HG03565 (cell line): Measurements from ENCODE around the gene FAM136A.
"Not testable (repeated sequence)": the region's sequence is repeated elsewhere in the genome, so short reads cannot be mapped to it uniquely, and the experiment has no call there.

Experiments used
- ATAC-seq: cut with Tn5 transposase; IDR thresholded peaks from one replicate; pipeline ENCODE4 v1.9.1; 2021; ENCODE audit warnings: mild to moderate bottlenecking, moderate library complexity; ENCODE audit not compliant: unreplicated experiment

The FAM136A gene

DNA sequence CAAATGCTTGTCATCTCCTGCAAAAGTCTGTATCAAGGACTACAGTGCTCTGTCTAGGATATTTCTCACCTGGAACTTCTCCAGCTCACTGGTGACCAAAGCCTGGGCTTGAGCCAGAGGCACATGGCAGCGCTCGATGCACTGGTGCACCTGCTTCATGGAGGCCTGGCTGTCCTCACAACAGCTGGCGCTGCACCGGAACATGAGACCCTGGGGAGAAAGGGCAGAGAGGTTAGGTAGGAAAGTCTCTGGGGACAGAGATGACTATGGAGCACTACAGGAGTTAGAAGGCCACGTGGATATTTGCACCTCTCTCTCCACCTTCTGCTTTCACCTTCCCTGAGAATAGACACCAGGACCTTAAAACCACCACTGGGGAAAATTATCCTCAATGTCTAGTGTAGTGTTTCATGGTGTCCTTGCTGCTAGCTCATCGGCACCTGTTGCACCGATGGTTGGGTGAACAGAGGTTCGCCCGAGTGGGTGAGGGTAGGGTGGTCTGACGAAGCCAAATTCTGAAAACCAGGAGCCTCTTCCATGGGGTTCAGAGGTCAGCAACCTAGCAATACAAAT lies 1.0 kb downstream of the FAM136A start:
- peak; percentile 20 for ATAC-seq

- ATAC-seq: not testable (repeated sequence)
These were observed 4.0 kb downstream of the FAM136A start for GRCh38 chr2:70297828-70298227.

DNA sequence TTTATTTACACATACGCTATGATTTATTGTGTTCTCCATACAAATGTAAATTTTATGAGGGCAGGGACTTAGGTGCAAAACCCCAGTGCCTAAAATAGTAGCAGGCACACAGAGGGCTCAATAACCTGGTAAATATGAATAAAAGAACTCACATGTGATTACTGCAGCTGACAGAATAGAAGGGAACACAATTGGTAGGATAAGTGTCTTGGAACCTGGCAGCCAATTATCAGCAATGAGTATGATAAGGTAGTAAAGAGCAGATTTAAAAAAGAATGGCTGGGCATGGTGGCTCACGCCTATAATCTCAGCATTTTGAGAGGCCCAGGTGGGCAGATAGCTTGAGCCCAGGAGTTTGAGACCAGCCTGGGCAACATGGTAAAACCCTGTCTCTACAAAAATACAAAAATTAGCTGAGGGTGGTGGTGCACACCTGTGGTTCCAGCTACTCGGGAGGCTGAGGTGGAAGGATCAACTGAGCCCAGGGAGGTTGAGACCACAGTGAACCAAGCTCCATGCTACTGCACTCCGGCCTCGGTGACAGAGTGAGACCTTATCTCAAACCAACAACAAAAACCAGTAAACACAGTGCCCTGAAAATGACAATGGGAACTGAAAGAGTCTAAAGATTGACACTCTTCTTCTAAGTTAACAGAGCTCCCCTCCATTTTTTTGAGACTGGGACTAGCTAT lies 18.2 kb downstream of the FAM136A start:
- ATAC-seq: no peak

DNA sequence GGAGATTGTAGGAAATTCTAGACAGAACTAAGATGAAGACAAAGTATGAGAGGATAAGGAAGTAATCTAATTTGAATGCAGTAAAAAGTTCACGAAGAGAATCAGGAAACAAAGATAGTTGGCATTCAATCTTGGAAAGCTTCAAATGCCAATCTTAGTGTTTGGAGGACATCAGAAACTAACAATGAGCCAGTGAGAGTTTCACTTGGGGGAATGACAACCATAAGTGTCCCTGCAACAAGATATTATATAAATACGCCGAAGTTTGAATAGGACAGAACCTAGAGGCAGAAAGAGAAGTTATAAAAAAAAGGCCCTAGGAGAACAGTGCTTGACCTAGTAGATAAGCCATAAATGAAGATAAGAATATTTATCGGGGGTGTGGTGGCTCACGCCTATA lies 19.4 kb downstream of the FAM136A start:
- no peak for ATAC-seq

DNA sequence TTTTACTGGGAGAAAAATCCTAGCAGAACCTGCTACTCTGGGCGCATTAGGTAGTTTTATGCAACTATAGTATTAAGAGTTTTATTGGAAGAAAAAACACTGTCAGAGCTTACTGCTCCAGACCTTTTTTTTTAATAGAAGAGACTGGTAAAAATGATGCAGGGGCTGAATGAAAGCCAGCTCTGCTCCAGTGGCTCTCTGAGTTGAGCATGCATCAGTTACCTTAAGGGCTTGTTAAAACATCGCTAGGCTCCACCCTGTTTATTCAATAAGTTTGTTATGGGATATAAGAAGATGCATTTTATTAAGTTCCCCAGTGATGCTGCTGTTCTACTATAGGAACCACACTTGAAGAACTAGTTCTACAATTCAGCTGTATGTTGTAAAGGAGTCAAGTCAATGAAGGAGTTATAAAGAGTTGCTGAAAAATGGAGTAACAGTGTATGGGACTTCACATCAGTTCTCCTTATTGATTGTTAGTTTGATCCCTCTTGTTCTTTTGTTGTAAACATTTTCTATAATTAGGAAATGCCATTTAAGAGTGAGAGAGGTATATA lies 21.5 kb downstream of the FAM136A start:
- ATAC-seq: no peak

DNA sequence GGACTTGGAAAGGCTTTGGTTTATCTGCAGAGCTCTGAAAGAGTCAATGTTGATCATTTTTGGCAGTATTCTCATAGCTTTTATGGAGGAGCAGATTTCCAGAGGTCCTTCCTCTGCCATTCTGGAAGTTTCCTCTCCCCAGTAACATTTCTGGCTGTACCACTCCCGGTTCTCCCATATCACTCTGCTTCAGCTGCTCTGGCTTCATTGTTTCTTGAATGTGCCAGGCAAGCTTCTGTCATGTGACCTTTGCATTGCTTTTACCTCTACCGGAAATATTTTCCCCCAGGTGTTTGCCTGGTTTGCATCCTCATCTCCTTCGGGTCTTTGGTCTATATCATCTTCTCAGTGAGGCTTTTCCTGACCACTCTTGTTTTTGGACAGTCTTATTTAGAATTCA lies 31.5 kb downstream of the FAM136A start:
- ATAC-seq: no peak

DNA sequence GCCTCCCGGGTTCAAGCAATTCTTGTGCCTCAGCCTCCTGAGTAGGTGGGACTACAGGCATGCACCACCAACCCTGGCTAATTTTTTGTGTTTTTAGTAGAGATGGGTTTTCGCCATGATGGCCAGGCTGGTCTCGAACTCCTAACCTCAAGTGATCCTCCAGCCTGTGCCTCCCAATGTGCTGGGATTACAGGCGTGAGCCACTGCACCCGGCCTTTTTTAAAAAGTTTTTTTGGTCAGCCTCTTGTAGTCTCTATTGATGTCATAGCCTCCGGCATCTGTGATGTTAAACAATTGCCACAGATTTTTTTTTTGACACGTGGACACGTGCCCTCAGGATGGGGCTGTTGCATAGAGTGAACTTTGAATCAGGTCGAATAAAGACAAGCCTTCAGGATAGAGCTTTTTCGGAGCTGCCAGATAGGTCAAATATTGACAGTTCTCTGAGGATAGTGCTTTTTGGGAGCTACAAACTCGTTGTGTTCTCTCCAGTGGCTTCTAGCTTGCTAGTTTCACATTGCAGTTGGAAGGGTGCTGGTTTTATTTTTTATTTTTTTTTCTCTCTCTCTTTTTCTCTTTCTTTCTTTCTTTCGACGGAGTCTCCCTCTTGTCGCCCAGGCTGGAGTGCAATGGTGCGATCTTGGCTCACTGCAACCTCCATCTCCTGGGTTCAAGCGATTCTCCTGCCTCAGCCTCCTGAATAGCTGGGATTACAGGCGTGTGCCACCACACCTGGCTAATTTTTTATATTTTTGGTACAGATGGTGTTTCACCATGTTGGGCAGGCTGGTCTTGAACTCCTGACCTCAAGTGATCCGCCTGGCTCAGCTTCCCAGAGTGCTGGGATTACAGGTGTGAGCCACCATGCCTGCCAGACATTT lies 32.2 kb downstream of the FAM136A start:
- not testable (repeated sequence) for ATAC-seq

DNA sequence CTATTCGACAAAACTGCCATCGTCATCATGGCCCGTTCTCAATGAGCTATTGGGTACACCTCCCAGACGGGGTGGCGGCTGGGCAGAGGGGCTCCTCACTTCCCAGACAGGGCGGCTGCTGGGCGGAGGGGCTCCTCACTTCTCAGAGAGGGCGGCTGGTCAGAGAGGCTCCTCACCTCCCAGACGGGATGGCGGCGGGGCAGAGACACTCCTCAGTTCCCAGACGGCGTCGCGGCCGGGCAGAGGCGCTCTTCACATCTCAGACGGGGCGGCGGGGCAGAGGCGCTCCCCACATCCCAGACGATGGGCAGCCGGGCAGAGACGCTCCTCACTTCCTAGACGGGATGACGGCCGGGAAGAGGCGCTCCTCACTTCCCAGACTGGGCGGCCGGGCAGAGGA lies 34.9 kb downstream of the FAM136A start:
- not testable (repeated sequence) for ATAC-seq

DNA sequence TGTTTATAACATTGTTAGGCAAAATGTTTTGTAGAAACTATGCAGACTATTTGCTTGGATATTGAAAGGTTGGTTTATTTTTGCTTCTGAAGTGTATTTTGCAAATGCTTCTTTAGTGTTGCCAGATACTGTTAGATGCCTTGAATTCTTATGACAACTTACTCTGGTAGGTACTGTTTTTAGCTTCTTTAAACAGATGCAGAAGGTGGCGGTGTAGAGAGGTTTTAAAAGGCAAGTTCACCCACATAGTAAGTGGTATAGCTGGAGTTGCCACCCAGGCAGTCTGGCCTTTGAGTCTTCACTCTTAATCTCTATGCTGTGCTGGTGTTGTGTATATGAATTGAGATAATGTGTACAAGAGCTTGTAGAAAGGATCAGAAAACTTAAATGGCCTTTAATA lies 40.4 kb downstream of the FAM136A start:
- ATAC-seq: no peak

GRCh38 chr2:70258532-70258875 lies 43.4 kb downstream of the FAM136A start:
- ATAC-seq: no peak

DNA sequence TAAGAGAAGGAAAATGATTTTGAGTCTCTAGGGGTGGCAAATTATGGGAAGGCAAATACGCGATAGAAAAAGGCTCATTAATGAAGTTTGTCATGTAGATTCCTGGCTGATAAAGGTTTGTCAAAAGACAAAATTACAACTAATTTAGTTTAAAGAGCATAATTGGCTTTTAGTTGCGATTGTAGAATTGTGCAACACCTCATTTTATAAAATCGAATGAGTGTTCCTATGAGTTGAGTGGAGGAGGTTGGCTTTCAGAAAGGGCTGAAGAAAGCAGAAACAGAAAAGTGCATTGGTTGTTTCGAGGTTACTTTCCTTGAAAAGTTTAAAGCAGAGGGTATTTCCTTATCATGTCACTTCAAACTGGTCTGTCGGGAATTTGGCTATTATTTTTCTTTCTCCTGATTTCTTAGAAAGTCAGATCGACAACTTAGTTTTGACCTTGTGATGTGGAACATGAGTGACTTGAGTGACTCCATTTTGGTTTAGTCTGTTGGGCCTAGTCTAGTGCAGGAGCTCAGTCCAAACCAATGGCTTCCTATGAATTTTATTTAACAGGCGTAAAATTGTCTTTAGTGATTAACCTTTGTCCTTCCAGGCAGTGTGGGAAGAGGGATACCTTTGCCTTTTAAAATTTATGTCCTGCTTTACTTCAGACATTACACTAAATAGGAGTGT lies 46.1 kb downstream of the FAM136A start:
- no peak for ATAC-seq

- ATAC-seq: no peak
These were observed 51.4 kb downstream of the FAM136A start for GRCh38 chr2:70250434-70250833.

GRCh38 chr2:70248181-70248847 lies 53.6 kb downstream of the FAM136A start, which contains the start of gene TIA1:
Gene TIA1, minus strand, starts transcription at chr2:70248628. Its CDS starts 198 bp downstream, at chr2:70248430.
- peak; percentile 94 for ATAC-seq

DNA sequence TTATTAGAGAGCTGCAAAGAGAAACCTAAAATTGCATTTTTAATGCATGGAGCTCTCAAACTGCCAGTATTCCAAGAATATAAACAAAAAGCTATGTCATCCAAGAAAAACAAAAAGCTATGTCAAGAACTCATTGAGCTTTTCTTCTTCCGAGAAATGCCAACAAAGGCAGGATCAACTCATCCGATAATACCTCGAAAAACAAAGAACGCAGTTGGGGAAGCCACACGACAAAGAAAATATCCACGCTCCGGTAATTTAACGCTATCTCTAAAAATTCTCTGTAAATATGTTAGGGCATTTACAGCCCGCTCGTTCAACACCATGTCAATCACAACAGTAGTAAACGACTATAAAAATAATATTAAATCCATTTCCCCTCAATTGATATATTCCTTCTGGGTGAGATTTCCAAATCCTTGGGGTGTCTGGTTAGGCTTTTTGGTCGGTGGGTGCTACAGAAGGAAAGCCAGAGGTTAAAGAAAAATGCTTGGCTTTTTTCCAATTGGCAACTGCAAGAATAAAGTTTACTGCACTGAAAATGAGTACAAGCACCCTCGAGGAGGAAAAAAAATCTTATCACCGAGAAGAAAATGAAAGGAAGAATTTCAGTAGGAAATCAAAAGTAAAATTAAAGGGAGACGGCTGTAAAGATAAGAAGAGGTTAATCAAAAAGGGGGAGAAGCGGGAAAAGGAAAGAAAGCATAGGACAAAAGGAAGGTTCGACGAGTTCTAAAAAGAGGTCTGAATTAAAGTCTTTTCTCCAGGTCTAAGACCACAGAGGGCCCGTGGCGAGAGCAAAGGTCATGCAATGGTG lies 54.3 kb downstream of the FAM136A start:
- no peak for ATAC-seq
